ENCODE results near the gene STRIP1.

- TF ChIP-seq CTCF (IDR thresholded peaks at IDR 0.05 in 2 of 3, conservative IDR thresholded peaks at IDR 0.05 in 1 of 3; ENCODE audit: control insufficient read depth in 2 of 3, extremely low read depth in 1 of 3, insufficient read depth in 1 of 3, low read depth in 3 of 3, low read length in 3 of 3) (no peak), POLR2A (IDR thresholded peaks at IDR 0.05; ENCODE audit: low read depth, low read length) (no peak), RAD21 (IDR thresholded peaks at IDR 0.05; ENCODE audit: insufficient read depth, low read depth, low read length) (no peak)
Measured at GRCh38 chr1:110089561-110090275, 55.3 kb downstream of the STRIP1 start.
